Right renal pelvis (tissue), 4 donors: ENCODE data around the gene TNFAIP1. TPM values are rescaled to one million over a fixed set of nuclear protein-coding genes. Genes with fewer than 3 reads are reported as not detected.

ENCODE experiments used
- DNase-seq, 4 donors: peaks; one replicate each; pipeline ENCODE4 v3.0.0-alpha.2; 2013; ENCODE audit warnings: low read depth in 4 of 4, low spot score in 3 of 4, missing footprints in 1 of 4
- polyA plus RNA-seq, 4 donors: library from polyadenylated mRNA; unstranded; fragments of 120-200 nt; gene quantifications; one replicate each; pipeline ENCODE4 v1.2.1, GENCODE V29; 2013; ENCODE audit not compliant: insufficient read length in 4 of 4

The TNFAIP1 gene
- polyA plus RNA-seq, 4 donors, result 43.8 to 47.4 (median 45.3) TPM

GRCh38 chr17:28344011-28344410 is 8.4 kb downstream of the TNFAIP1 start:
- DNase-seq, result no peak

GRCh38 chr17:28344435-28344901 is 8.9 kb downstream of the TNFAIP1 start:
- no peak for DNase-seq

GRCh38 chr17:28345419-28346198 is 10.0 kb downstream of the TNFAIP1 start:
- DNase-seq, result no peak

- DNase-seq, result no peak
These were observed 10.6 kb downstream of the TNFAIP1 start for GRCh38 chr17:28346199-28346580.

GRCh38 chr17:28346746-28347246 is 11.2 kb downstream of the TNFAIP1 start:
- no peak for DNase-seq

GRCh38 chr17:28347261-28347891 is 11.8 kb downstream of the TNFAIP1 start:
- DNase-seq, result no peak

GRCh38 chr17:28348979-28349378 is 13.4 kb downstream of the TNFAIP1 start:
- no peak for DNase-seq

GRCh38 chr17:28350271-28350670 is 14.7 kb downstream of the TNFAIP1 start:
- DNase-seq, result no peak

- peak; percentile 87 to 89 (median 88) for DNase-seq
These were observed 21.7 kb downstream of the TNFAIP1 start, which contains the start of gene POLDIP2 for GRCh38 chr17:28357061-28357900. Gene POLDIP2 (minus strand): TSS chr17:28357527. CDS start chr17:28357448, 79 bp downstream.

GRCh38 chr17:28357901-28358197 is 22.3 kb downstream of the TNFAIP1 start:
- no peak for DNase-seq

- no peak for DNase-seq
These were observed 27.6 kb downstream of the TNFAIP1 start for GRCh38 chr17:28363186-28363585.

GRCh38 chr17:28363776-28364650 is 28.5 kb downstream of the TNFAIP1 start:
- no peak for DNase-seq

- no peak for DNase-seq
These were observed 29.3 kb downstream of the TNFAIP1 start, which contains the start of gene SEBOX for GRCh38 chr17:28364665-28365363. Gene SEBOX (minus strand): TSS chr17:28365199. CDS start chr17:28365151, 48 bp downstream.

GRCh38 chr17:28365487-28365886 is 29.9 kb downstream of the TNFAIP1 start:
- DNase-seq, result no peak

GRCh38 chr17:28366605-28367004 is 31.0 kb downstream of the TNFAIP1 start:
- no peak for DNase-seq

GRCh38 chr17:28367641-28368305 is 32.2 kb downstream of the TNFAIP1 start:
- no peak for DNase-seq

- no peak for DNase-seq
These were observed 32.8 kb downstream of the TNFAIP1 start for GRCh38 chr17:28368306-28368831.

- no peak for DNase-seq
These were observed 33.5 kb downstream of the TNFAIP1 start for GRCh38 chr17:28368915-28369683.
